ENCODE data around the gene DRD3. TPM values are rescaled to one million over a fixed set of nuclear protein-coding genes. Genes with fewer than 3 reads are reported as not detected.

Gene DRD3
- total and polyA plus RNA-seq, 2 donors from 2014 or later, result not detected

DNA sequence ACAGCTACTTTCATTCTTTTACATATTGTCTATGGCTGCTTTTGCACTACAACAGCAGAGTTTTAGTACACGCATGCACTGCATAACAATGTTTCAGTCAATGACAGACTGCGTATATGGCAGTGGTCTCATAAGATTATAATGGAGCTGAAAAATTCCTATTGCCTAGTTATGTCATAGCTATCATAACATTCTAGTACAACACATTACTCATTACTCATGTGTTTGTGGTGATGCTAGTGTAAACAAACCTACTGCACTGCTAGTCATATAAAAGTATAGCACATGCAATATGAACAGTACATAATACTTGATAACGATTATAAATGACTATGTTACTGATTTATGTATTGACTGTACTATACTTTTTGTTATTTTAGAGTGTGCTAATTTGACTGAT lies 74.4 kb downstream of the DRD3 start:
- no peaks in the 10 kb centered on the region for H3K9me3 ChIP-seq (ENCODE audit: control insufficient read depth in 2 of 3, insufficient read depth in 1 of 3, low read length in 3 of 3)
- no peak for DNase-seq
- no peaks in the 10 kb centered on the region for H3K4me1 ChIP-seq (ENCODE audit: control insufficient read depth in 2 of 3, insufficient read depth in 2 of 3, low read depth in 1 of 3, low read length in 3 of 3)
- intact Hi-C loops (cut with DNase I), result no loop called here
- no peak overlapping the region for H3K27ac ChIP-seq (ENCODE audit: low read depth in 2 of 2, low read length in 2 of 2)
- no peak for FAIRE-seq
- TF ChIP-seq, protein P1, sequence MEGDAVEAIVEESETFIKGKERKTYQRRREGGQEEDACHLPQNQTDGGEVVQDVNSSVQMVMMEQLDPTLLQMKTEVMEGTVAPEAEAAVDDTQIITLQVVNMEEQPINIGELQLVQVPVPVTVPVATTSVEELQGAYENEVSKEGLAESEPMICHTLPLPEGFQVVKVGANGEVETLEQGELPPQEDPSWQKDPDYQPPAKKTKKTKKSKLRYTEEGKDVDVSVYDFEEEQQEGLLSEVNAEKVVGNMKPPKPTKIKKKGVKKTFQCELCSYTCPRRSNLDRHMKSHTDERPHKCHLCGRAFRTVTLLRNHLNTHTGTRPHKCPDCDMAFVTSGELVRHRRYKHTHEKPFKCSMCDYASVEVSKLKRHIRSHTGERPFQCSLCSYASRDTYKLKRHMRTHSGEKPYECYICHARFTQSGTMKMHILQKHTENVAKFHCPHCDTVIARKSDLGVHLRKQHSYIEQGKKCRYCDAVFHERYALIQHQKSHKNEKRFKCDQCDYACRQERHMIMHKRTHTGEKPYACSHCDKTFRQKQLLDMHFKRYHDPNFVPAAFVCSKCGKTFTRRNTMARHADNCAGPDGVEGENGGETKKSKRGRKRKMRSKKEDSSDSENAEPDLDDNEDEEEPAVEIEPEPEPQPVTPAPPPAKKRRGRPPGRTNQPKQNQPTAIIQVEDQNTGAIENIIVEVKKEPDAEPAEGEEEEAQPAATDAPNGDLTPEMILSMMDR (IDR thresholded peaks at IDR 0.05; ENCODE audit: borderline replicate concordance, extremely low read depth, insufficient read depth), result no peak
- no peak overlapping the region for H3K9ac ChIP-seq (ENCODE audit: low read length in 3 of 3)
- H3K36me3 ChIP-seq (ENCODE audit: control insufficient read depth in 2 of 3, insufficient read depth in 3 of 3, low read length in 3 of 3), result no peaks in the 10 kb centered on the region
- no peak overlapping the region for H3K4me3 ChIP-seq (ENCODE audit: low read length in 3 of 3)
- no peaks in the 10 kb centered on the region for H3K27me3 ChIP-seq (ENCODE audit: control insufficient read depth, insufficient read depth, low read length)

- TF ChIP-seq, protein P1 (IDR thresholded peaks at IDR 0.05; ENCODE audit: borderline replicate concordance, extremely low read depth, insufficient read depth), result no peak
- no peak for FAIRE-seq
- H3K27me3 ChIP-seq (ENCODE audit: control insufficient read depth, insufficient read depth, low read length), result no peaks in the 10 kb centered on the region
- no peaks in the 10 kb centered on the region for H3K9me3 ChIP-seq (ENCODE audit: control insufficient read depth in 2 of 3, insufficient read depth in 1 of 3, low read length in 3 of 3)
- intact Hi-C loops (cut with DNase I), result no loop called here
- no peak overlapping the region for H3K9ac ChIP-seq (ENCODE audit: low read length in 3 of 3)
- no peak overlapping the region for H3K27ac ChIP-seq (ENCODE audit: low read depth in 2 of 2, low read length in 2 of 2)
- H3K36me3 ChIP-seq (ENCODE audit: control insufficient read depth in 2 of 3, insufficient read depth in 3 of 3, low read length in 3 of 3), result no peaks in the 10 kb centered on the region
- H3K4me3 ChIP-seq (ENCODE audit: low read length in 3 of 3), result no peak overlapping the region
- H3K4me1 ChIP-seq (ENCODE audit: control insufficient read depth in 2 of 3, insufficient read depth in 2 of 3, low read depth in 1 of 3, low read length in 3 of 3), result no peaks in the 10 kb centered on the region
- no peak for DNase-seq
These were observed 75.0 kb downstream of the DRD3 start for GRCh38 chr3:114103858-114104257.

DNA sequence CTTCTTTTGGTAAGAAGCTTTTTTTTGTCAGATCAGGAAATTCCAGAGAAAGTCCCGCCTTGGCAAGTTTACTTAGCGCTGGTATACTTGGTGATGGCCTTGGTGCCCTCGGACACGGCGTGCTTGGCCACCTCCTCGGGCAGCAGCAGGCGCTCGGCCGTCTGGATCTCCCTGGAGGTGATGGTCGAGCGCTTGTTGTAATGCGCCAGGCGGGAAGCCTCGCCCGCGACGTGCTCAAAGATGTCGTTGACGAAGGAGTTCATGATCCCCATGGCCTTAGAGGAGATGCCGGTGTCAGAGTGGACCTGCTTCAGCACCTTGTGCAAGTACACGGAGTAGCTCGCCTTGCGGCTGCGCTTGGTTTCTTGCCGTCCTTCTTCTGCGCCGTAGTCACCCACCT lies 75.7 kb downstream of the DRD3 start:
- no peak for FAIRE-seq
- no peak overlapping the region for H3K4me3 ChIP-seq (ENCODE audit: low read length in 3 of 3)
- no peaks in the 10 kb centered on the region for H3K36me3 ChIP-seq (ENCODE audit: control insufficient read depth in 2 of 3, insufficient read depth in 3 of 3, low read length in 3 of 3)
- H3K4me1 ChIP-seq (ENCODE audit: control insufficient read depth in 2 of 3, insufficient read depth in 2 of 3, low read depth in 1 of 3, low read length in 3 of 3), result no peaks in the 10 kb centered on the region
- H3K27ac ChIP-seq (ENCODE audit: low read depth in 2 of 2, low read length in 2 of 2), result no peak overlapping the region
- H3K9ac ChIP-seq (ENCODE audit: low read length in 3 of 3), result no peak overlapping the region
- no peak for DNase-seq
- intact Hi-C loops (cut with DNase I), result no loop called here
- TF ChIP-seq, protein P1 (IDR thresholded peaks at IDR 0.05; ENCODE audit: borderline replicate concordance, extremely low read depth, insufficient read depth), result no peak
- no peaks in the 10 kb centered on the region for H3K27me3 ChIP-seq (ENCODE audit: control insufficient read depth, insufficient read depth, low read length)
- no peaks in the 10 kb centered on the region for H3K9me3 ChIP-seq (ENCODE audit: control insufficient read depth in 2 of 3, insufficient read depth in 1 of 3, low read length in 3 of 3)

- TF ChIP-seq, protein P1 (IDR thresholded peaks at IDR 0.05; ENCODE audit: borderline replicate concordance, extremely low read depth, insufficient read depth), result no peak
- intact Hi-C loops (cut with DNase I), result no loop called here
These were observed 77.8 kb downstream of the DRD3 start for GRCh38 chr3:114101101-114101500.

More at GRCh38 chr3:114101101-114101500, 77.8 kb downstream of the DRD3 start:
- no peak for FAIRE-seq
- no peaks in the 10 kb centered on the region for H3K27me3 ChIP-seq (ENCODE audit: control insufficient read depth, insufficient read depth, low read length)
- no peaks in the 10 kb centered on the region for H3K36me3 ChIP-seq (ENCODE audit: control insufficient read depth in 2 of 3, insufficient read depth in 3 of 3, low read length in 3 of 3)
- H3K4me1 ChIP-seq (ENCODE audit: control insufficient read depth in 2 of 3, insufficient read depth in 2 of 3, low read depth in 1 of 3, low read length in 3 of 3), result no peaks in the 10 kb centered on the region
- no peaks in the 10 kb centered on the region for H3K9me3 ChIP-seq (ENCODE audit: control insufficient read depth in 2 of 3, insufficient read depth in 1 of 3, low read length in 3 of 3)
- no peak overlapping the region for H3K9ac ChIP-seq (ENCODE audit: low read length in 3 of 3)
- no peak overlapping the region for H3K27ac ChIP-seq (ENCODE audit: low read depth in 2 of 2, low read length in 2 of 2)
- H3K4me3 ChIP-seq (ENCODE audit: low read length in 3 of 3), result no peak overlapping the region
- DNase-seq, result no peak
